AG09319 (cell line): Measurements from ENCODE around the gene ACTMAP.
A peak's percentile ranks its signal among the peaks of the same experiment; 100 is the strongest.

Experiments
- DNase-seq: peaks from one replicate; pipeline ENCODE4 v3.0.0-alpha.2; 2010; ENCODE audit warnings: low read depth; ENCODE audit errors: extremely low read depth
- TF ChIP-seq, protein P1 (sequence below): IDR thresholded peaks from 2 replicates; pipeline ENCODE4 v1.5.1; 2011; ENCODE audit warnings: low read depth, mild to moderate bottlenecking, inconsistent platforms, low read length, moderate library complexity

ACTMAP gene, protein sequence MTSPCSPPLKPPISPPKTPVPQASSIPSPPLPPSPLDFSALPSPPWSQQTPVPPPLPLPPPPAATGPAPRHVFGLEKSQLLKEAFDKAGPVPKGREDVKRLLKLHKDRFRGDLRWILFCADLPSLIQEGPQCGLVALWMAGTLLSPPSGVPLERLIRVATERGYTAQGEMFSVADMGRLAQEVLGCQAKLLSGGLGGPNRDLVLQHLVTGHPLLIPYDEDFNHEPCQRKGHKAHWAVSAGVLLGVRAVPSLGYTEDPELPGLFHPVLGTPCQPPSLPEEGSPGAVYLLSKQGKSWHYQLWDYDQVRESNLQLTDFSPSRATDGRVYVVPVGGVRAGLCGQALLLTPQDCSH

DNA sequence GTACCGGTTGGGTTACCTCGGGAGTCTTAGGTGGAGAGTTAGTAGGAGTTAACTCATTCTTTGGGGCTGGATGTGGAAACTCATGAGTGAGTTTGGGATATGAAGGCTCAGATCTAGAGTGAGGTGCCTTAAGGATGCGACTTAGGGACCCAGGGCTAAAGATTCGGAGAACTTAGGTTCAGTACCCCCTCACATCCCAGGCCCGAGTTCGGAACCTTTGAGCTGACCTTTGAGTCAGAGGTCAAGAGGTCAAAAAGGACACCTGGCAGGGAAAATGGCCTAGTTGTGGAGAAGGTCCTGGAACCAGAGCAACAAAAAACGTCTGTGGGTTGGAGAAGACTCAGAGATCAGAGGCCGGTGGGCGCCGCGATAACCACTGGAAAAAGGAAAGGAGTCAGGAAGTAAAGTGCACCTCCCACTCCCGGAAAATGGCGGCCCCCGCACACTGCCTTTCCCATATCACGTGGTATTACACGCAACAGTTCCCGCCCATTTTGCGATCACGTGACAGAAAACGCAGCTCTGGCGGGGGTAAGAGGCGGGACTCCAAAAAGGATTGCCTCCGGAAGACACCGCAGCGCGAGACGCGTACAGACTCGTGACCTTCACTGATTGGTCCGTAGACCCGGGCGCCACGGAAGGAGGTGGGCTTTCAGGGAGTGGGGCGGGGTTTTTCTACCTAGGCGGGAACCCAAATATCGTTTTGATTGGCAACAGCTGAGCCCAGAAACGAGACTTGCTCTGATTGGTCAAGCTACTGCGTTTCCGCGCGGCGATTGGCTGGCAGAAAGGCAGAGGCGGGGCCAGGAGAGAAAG lies at the start of gene ACTMAP:
ACTMAP (minus strand) TSS at position 420 of the 816 bp plus-strand sequence. CDS start 674 bp downstream, outside the sequence.
- peak; percentile 100 for DNase-seq
- TF ChIP-seq, protein P1, sequence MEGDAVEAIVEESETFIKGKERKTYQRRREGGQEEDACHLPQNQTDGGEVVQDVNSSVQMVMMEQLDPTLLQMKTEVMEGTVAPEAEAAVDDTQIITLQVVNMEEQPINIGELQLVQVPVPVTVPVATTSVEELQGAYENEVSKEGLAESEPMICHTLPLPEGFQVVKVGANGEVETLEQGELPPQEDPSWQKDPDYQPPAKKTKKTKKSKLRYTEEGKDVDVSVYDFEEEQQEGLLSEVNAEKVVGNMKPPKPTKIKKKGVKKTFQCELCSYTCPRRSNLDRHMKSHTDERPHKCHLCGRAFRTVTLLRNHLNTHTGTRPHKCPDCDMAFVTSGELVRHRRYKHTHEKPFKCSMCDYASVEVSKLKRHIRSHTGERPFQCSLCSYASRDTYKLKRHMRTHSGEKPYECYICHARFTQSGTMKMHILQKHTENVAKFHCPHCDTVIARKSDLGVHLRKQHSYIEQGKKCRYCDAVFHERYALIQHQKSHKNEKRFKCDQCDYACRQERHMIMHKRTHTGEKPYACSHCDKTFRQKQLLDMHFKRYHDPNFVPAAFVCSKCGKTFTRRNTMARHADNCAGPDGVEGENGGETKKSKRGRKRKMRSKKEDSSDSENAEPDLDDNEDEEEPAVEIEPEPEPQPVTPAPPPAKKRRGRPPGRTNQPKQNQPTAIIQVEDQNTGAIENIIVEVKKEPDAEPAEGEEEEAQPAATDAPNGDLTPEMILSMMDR = no peak

DNA sequence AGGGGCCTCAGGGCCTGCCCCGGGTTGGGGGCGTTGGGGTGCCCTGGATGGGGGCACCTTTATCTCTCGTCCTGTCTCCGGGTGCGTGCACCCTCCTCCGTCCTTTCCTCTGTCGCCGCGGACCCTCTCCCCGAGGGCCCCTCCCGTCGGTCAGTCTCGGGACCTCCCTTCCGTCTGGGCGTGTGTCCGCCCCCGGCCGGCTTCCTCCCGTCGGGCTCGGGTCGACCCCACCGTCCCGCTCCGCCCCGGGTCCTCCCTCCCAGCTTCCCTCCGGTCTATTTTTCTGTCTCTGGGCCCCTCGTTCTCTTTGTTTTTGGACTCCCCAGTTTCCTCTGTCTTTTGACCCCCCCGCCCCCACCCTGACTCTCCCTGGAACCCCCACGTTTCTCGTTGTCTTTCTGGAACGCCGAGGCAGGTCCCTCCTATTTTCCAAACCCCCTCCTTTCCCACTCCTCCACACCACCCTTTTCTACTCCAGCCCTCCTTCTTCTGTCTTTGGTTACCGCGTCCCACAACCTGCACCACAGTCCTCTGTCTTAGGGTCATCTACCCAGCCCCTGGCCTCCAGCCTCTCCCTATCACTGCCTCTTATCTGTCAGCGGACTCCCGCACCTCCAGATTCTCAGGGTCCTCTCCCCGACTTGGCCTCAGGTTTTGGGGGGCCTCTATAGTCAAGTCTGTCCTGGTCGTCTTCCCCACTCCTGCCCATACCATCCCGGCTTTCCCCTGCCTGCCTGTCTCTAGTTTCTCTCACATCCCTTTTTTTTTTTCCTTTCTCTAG lies 49.5 kb upstream of the ACTMAP start:
- TF ChIP-seq, protein P1 = no peak
- DNase-seq = no peak

DNA sequence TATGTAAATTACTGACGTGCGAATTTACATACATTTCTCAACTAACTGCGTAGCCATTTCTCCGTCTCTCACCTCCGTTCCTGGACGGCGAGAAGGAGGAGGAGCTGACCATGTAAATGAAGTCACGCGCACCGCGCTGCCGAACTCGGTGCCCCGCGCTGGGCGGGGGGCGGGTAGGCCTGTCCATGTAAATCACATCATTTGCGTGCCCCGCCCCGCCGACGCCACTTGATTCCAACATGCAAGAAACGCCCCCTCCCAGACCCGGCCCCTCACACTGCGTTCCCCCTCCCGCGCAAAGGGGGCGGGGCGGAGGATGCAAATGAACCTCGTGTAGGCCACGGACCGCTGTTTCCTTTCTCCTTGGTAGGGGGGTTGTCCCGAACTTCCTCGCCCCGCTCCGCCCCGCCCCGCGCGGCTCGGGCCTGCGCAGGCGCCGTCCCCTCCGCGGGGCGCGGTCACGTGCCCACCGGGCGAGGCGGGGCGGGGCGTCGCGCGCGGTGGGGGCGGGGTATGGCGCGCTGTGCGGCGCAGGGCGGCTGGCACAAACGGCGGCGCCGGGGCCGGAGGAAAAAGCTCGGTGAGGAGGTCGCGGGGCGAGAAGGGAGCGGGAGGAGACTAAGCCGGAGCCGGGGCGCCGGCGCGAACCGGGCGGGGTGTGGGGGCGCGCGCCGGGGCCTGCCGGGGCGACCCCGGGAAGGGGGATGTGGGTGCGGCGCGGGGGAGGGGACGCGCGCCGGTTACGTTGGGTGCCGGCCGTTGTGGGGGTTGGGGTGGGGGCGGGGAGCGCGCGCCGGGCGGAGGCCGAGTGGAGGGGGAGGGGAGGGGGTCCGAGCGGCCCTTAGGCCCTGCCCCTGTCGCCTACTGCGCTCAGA lies 48.6 kb upstream of the ACTMAP start, which contains the start of gene EGLN2:
EGLN2 (plus strand) TSS at position 509 of the 875 bp plus-strand sequence. CDS start 1,382 bp downstream, outside the sequence.
- TF ChIP-seq, protein P1 = no peak
- peak; percentile 99 for DNase-seq

DNA sequence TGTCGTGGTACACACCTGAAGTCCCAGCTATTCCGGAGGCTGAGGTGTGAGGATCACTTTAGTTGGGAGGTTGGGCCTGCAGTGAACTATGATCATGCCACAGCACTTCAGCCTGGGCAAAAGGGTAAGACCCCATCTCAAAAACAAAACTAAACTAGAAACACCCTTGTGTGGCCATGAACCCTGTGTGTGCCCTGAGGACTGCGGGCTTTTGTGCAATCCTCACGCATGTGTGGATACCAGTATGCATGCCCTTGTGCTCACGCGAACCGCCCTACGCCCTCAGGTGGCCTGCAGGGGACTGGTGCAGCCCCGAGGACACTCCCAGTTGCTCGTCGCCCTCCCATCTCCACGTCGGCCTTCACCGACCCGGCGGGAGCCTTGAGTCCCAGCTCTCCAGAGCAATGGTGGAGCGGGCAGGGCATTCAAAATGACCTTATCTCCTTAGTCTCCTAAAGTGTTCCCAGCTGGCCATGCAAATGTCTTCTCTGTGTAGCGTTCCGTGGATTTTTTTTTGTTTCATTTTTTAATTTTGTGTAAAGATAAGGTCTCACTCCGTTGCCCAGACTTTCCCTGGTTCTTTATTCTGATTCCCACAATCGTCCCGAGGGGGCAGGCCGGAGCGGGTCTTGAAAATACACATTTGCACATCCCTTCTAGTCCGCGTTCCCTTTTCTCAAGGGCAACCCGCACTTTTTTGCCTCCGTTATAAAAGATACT lies 47.8 kb upstream of the ACTMAP start:
- DNase-seq = peak; percentile 22
- TF ChIP-seq, protein P1 = peak; percentile 54

DNA sequence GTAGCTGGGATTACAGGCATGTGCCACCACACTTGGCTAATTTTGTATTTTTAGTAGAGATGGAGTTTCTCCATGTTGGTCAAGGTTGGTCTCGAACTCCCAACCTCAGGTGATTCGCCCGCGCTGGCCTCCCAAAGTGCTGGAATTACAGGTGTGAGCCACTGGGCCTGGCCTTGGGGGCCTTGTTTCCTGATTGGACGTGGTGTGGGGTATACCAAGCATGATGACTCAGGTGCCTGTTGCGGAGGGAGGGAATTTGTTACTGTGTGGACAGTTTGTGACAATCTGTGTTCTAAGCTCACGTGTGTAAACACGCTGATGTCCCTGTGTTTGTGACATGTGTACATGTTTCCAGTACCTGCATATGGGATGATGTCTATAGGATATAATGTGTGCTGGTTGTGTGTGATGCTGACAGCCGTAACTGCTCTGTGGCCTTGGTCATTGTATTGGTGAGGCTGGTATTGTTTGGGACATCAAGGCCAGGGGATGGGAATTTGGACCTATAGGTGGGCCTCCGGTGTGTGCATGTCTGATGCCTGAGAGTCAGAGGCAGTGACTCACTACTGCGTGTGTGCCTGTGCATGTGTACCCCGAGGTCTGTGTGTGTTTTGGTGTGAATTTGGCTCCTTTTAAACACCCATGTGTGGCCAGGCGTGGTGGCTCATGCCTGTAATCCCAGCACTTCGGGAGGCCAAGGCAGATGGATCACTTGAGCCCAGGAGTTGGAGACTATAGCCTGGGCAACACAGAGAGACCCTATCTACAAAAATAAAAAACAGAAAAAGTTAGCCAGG lies 47.1 kb upstream of the ACTMAP start:
- DNase-seq = no peak
- TF ChIP-seq, protein P1 = no peak
